TTC549 (cell line): ENCODE data around the gene KDM4C.
"Not testable (repeated sequence)": the region's sequence is repeated elsewhere in the genome, so short reads cannot be mapped to it uniquely, and the experiment has no call there.

Experiments used
- FAIRE-seq: peaks from 2 replicates; lab custom pipeline; 2012; peaks lifted over from hg19 to GRCh38; lab: Jason Lieb, UNC

Gene KDM4C

DNA sequence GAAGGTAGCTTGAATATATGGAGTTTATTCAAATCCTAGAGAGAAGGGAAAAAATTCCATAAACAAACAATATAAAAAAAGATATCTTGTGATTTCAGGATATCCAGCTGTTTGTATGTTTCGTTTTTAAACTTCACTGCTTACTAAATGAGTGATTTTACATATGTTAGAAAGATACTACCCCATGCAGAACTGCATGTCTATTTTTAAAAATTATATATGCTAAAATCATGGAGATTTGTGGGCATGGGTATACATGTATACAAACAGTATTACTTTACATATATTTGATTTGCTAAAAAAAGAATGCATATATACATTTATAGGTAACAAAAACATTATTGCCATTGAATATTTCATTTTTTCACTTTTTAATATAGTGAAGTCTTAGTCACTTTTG, 178.3 kb downstream of the KDM4C start:
- FAIRE-seq, result no peak

DNA sequence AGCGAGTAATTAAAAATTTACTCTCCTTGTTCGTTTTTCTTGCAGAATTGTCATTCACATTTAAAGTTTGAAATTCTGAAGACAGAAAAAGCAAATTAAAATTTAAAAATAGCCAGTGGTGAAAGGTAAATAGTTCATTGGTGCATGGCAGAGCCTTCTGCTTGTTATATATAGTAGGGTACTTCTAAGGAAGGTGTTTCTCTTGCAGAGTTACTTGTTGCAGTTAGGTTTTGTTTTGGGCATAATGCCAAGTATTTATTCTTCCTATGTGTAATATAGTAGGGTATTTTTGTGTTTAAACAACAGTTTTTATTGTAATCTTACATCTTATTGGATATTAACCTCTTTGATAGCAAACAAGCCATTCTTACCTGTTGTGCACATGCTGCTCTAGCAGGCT, 179.4 kb downstream of the KDM4C start:
- FAIRE-seq, result no peak

DNA sequence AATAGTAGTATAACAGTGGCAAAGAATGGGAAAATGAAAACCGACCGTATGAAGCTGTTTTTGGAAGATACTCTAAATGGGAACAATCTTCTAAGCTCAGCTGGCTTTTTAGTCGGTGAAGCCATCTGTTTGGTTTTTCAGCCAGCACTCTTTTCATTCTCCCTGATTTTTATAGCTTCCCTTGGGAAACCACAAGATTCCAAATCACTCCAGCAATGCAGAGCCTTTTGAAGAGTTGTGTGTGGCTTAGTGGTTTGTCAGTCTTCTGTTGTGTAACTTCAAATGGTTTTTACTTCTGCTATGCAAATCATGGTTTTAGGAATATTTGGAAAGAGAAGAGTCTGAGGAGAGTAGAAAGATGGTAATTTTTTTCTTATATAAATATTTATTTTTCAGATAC, 180.7 kb downstream of the KDM4C start:
- no peak for FAIRE-seq

DNA sequence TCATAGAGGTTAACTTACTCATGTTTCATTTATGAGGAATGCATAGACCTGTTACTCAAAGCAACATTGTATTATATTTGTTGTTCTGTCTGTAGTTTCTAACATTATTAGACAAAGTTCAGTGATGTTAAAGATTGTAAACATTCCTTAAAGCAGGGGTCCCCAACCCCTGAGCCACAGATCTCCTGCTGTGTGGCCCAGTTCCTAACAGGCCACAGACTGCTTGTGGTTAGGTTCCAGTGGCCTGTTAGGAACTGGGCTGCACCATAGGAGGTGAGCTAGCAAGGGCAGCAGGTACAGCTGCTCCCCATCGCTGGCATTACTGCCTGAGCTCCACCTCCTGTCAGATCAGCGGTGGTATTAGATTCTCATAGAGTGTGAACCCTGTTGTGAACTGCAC, 181.1 kb downstream of the KDM4C start:
- no peak for FAIRE-seq

DNA sequence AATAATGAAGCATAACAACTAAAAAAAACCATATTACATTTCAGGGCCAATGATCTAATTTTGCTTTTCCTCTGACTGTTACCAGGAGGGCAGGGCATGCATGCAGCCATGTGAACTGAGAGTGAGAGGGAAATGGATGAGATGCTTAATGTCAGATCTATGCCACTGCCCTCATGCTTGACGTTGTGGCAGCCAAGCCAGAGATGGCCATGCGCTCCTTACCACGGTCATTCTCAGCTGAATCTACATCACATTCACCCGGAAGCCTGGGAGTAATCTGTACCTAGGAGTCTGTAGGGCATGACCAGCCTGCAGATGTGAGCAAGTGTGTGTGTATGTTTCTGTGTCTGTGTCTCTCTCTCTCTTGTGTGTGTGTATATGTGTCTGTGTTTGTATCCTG, 183.7 kb downstream of the KDM4C start:
- no peak for FAIRE-seq

DNA sequence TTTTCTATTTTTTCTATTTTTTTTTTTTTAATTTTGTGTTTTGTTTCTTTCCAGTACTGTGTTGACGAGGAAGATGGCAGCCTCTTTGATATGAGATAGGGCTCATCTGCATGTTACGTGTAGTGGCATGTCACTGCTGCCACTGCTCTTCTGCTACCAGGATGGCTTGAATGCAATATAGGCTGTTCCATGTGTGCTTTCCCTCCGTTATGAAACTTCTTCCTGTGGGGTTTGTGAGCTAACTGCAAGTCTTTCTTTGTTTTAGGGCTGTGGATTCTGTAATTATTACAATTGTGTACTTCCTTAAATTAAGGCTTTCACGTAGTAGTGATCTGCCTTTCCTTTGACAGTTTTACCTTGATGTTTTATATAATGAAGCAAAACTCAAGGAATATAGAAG, 184.6 kb downstream of the KDM4C start:
- FAIRE-seq, result no peak

DNA sequence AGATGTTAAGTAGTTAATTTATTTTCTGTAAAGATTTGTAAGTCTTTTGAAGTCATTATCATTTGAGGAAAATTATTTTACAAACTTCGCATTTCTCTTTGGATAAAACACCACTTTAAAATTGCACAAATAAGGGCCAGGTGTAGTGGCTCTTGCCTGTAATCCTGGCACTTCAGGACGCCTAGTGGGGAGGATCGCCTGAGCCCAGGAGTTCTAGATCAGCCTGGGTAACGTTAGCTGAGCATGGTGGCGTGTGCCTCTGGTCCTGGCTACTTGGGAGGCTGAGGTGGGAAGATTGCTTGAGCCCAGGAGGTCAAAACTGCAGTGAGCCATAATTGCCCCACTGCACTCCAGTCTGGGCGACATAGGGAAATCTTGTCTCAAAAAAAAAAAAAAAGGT, 185.5 kb downstream of the KDM4C start:
- FAIRE-seq, result no peak

DNA sequence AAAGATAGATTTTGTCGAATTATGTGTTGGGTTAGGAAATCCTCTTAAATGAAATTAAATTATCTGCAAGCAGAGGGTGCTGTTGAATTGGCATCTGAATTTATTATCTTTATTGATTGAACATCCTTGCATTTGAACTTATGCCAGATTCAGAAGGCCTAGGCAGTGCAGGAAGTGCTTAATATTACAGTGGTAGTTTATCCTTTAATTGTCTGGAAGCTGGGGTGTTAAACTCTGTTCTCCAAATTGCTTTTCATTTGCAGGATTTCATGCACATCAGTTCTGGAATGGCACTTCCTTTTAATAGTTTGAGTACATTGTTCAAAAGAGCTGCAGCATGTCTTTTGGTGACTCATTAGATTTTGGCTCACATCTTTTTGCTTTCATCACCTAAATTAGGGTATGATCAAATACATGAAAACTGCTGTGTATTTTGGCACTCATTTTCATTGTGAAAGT, 186.3 kb downstream of the KDM4C start:
- no peak for FAIRE-seq

DNA sequence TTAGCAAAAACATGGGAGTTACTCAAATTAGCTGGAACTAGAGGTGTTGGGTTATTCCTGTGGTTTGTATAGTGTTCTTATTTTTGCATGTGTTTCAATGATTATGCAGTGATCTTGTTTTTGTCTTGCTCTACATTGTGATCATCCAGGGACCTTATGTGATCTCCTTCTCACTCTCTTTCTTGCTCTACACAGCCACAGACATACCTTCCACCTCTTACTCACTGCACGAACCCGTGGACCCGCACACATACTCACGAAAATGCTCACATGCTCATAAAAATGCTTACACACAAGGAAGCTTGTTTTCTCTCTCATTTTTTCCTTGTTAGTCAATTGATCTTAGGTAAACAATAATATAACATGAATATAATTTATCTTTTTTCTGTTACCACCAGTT, 187.1 kb downstream of the KDM4C start:
- no peak for FAIRE-seq

DNA sequence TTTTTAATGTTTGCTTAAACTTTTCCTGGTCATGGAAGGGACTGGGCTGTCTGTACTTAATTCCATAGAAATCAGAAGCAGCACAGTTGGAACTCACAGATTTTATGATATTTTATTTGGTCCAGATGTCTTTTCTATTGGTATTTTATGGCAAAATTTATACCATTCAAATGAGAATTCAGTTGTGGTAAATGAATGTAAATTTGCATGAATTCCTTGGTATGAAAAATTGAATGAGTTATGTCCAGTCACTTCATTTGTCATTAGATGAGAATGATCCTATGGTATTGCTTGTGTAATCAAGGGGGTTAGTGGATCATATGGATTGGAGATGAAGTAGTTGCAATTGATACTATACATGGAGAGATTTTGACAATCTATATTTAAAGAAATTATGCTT, 188.0 kb downstream of the KDM4C start:
- FAIRE-seq, result no peak

DNA sequence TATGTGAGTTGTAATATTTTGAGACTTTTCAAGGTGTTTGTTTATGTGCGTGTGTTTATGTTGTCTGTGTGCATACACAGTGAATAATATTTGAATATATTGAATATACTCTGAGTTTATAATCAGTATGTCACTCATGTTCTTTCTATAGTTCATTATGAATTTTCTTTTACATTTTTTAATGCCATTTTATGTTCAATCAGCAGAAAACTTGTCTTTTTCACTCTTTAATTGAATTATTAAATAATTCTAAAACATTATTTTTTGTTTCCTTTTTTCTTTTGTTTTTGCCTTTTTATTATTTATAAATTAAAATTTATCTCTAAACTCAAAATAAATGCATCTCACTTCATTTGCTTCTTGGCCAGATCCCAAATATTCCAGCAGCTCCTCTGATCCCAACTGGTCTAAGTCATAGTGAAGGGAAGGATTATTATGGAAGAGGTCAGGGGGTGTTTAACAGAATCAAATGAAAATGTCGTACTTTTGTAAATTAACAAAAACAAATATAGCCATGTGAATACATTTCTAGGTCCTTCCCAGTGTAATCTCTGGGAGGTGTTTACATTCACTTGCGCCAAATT, 188.9 kb downstream of the KDM4C start:
- no peak for FAIRE-seq

DNA sequence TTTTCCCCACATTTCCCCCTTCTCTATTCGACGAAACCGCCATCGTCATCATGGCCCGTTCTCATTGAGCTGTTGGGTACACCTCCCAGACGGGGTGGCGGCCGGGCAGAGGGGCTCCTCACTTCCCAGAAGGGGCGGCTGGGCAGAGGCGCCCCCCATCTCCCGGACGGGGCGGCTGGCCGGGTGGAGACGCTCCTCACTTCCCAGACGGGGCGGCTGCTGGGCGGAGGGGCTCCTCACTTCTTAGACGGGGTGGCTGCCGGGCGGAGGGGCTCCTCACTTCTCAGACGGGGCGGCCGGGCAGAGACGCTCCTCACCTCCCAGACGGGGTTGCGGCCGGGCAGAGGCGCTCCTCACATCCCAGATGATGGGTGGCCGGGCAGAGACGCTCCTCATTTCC, 191.1 kb downstream of the KDM4C start:
- not testable (repeated sequence) for FAIRE-seq

DNA sequence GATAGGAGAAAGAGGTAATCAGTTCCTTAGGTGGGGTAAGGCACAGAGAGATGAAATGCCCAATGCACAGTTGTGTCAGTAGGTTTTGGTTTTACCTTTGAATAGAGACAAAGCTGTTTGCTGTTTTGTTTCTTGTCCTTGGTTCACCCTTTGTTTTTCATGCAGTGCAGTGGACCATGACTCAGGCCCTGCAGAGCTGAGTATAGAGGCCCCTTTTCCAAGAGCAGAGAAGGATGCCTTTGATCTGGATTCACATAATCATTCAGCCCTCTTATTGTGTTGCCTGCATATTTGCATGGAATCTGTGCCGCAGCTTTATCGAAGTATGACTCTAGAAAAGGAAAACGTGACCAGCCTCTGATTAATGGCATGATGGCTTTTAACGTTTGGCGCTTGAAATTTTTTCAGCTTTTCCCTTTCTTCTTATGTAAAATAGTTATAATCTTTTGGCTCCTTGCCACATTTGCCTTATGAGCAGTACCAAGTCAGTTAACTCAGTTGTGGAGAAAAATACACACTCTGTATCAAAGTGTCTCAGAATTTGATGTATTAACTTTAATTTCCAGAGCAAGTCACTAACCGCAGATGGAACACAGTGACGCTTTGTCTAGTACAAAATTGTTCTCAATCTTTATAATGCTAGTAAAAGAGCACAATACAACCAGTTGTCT, 197.6 kb downstream of the KDM4C start:
- no peak for FAIRE-seq

DNA sequence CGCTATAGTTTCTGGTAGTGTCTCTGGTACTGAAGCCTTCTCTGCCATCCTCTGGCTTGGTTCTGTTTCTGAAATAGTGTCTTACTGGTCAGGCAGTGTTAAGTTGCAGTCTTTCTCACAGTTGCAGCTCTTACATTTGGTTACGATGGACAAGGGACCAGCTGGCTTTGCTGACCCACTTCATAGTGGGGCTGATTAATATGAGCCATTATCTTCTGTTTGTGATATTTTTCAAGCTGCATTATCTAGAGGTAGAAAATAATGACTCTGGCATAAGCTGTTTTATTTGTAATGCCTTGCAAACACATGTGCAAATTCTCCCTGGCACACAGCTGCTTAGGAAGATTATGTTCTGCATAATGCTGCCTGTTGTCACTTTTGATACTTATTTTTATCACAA, 199.1 kb downstream of the KDM4C start:
- FAIRE-seq, result no peak

DNA sequence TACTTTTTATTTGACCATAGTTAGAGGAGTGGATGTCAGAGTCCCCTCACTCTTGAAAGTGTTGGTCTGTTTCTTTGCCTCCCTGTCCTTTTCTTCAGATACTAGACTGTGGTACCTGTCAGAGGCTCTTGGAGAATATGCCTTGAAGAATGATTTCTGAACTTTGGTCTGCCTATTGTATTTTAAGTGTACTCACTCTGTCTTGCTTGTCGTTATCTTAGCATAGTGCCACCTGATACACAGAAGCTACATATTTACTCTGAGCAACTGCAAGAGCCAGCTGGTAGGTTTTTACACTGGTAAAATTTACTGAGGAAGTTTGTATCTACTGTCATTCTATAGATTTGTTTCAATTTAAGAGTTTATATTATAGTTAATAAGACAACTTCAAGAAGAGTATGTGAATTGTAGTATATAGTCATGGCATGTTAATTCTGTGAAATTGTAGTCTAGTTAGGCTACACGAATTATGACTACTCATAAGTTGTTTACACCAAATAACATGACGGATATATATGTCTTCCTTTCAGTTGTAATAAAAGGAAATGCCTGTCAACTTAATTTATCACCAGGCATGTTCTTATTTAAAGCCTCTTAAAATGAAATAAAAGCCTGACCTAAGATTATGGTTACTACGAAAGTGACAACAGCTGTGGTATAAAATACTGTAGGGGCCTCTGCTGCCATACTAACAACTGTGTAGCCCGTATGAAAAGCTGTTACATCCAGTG, 201.7 kb downstream of the KDM4C start:
- FAIRE-seq, result no peak

DNA sequence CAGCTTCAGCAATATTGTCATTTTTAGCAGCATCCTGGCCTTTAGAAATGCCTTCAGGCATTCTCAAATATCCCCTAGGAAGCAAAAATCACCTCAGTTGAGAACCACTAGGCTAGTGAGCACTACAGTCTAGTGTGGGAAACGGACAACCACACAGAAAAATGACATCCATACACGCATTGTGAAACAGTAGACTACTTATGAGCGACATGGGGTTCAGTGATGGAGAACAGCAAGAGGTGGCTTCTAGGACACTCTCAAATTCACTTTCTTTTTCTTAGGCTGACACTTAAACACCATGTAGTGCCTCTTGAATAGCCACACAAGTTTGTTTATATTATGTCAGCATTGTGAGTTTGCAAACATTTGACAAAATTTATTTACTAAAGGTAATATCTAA, 203.0 kb downstream of the KDM4C start:
- no peak for FAIRE-seq

DNA sequence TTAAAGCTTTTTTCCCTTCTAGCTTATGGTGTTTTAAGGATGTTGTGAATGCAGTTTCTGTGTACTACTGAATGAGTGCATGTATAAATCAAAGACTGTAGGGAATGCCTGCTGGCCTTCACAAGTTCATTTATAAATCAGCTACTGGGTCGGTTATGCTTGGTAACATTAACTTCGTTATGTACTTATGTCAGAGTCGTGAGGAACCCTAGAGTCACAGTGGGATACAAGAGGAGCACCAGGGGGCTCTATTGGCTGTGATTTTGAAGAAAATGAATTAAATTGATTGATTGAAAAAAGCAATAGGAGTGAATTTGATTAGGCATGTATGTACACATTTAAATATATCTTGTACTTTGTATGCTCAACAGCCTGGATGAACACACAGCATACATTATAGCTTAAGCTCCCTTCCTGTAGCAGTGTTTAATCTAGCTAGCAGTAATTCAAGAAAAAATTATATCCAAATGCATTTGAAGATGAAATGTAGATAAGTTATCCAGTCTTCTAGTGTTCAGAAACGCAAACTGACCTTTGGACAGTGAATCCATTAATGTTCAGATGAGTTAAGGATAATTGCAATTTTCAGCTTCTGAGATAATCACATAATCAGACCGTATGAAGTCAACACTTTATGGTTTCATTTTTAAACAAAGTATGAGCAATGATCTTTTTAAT, 204.2 kb downstream of the KDM4C start:
- FAIRE-seq, result no peak

DNA sequence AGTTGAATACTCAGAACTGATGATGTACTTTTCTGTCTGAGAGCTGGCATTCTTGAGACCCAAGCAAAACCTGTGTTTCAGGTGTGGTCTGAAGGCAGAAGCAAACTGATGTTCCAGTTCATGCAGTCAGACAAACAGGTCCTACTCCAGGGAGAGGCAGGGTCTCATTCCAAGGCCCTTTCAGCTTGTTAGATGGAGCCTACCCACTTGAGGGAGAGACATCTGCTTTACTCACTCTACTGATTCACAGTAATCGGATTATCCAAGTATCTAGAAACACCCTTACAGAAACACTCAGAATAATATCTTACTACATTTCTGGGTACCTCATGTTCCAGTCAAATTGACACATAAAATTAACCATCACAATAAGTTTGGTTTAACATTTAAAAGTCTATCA, 207.8 kb downstream of the KDM4C start:
- FAIRE-seq, result no peak

DNA sequence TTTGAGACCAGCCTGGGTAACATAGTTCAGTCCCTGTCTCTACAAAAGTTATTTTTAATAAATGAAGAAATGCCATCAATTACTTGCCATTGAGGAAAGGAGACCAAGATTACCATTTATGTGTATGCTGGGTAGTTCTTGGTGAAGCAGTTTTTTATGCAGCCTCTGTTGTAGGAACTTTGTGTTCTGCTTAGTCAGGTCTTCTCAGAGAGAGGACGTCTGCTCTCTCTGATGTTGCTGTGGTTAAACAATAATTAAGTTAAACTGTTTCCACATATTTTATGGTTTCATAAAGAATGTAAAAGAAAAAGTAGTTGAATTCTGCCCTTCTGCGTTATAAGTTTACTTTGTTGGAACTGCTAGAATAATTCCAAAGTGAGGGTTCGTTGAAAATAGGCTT, 210.5 kb downstream of the KDM4C start:
- FAIRE-seq, result no peak

DNA sequence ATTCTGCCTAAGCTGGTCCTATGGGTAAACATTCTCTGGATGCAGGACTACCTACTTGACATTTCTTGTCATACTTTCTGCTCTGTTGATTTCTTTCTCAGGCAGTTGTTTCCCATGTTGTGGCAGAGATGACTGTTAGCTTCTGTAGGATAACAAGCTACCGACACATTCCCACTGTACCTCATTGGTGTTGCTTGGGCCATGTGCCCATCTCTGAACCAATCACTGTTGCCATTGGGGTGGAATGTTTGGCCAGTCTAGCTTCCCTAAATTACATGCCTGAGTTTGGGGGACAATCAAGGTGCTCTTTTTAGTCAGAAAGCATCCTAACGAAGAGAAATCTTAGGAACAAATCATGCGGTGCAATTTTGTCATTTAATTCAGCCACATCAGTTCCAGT, 212.0 kb downstream of the KDM4C start:
- FAIRE-seq, result no peak

DNA sequence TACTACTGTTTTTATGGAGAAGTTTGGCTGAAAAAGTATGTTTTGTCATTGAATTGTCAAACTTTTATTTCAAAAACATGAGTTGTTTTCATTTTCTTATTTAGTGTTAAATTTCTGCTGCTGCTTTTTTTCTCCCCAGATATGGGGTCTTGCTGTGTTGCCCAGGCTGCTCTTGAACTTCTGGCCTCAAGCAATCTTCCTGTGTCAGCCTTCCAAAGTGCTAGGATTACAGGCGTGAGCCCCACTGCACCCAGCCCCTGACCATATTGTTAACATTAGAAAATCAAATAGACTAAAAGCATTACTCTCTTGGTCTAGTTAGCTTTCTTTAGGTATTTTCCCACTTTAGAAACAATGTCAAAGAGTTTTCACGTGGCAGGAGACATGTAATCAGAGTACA, 215.3 kb downstream of the KDM4C start:
- no peak for FAIRE-seq

DNA sequence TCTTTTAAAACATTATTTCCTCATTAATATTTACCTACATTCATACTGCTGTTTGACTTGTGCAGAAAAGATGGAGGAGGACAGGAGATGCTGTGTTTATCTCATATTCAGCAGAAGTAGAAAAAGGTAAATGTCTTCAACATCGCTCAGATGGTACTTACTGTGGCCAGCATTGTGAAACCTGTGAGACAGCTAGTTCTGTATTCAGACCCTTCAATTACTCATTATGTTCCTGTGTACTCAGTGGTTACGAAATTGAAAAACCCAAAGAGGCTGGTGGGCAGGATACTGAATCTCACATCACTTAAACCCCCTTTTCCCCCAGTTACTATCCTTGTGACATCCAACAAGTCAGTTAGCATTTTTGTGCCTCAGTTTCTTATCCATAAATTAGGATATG, 216.0 kb downstream of the KDM4C start:
- no peak for FAIRE-seq

DNA sequence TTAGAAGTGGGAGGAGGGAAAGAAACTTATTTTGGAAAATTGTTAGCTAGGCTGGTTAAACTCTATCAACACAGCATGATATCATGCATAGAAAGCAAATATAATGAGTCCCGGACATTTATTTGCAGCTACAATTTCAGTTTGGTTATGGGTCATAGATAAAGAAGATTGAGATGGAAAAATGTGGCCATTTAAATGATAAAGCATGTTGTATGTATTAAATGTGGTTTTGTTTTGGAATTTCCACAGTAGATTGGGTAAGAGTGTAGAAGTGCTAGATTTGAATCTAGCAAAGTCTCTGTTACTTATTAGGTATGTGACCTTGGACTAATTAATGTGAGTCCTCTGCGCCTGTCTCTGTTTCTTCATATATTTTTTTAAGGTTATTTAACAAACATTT, 217.4 kb downstream of the KDM4C start:
- FAIRE-seq, result no peak
